GM12874 (cell line): Measurements from ENCODE around the gene CAB39.

ENCODE experiments used
- TF ChIP-seq, protein P1 (sequence below): IDR thresholded peaks from 2 replicates; pipeline ENCODE4 v1.5.1; 2011; ENCODE audit warnings: low read depth, mild to moderate bottlenecking, control low read depth, low read length, moderate library complexity; ENCODE audit not compliant: insufficient read depth

The CAB39 gene

DNA sequence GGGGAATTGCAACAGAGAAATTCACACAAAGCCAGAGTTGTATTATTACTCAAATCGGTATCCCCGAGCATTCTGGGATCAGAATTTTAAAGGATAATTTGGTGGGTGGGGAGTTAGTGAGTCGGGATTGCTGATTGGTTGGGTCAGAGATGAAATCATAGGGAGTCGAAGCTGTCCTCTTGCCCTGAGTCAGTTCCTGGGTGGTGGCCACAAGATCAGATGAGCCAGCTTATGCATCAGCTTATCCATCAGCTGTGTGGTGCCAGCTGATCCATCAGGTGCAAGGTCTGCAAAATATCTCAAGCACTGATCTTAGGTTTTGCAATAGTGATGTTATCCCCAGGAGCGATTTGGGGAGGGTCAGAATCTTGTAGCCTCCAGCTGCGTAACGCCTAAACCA, 117.8 kb downstream of the CAB39 start:
- TF ChIP-seq, protein P1, sequence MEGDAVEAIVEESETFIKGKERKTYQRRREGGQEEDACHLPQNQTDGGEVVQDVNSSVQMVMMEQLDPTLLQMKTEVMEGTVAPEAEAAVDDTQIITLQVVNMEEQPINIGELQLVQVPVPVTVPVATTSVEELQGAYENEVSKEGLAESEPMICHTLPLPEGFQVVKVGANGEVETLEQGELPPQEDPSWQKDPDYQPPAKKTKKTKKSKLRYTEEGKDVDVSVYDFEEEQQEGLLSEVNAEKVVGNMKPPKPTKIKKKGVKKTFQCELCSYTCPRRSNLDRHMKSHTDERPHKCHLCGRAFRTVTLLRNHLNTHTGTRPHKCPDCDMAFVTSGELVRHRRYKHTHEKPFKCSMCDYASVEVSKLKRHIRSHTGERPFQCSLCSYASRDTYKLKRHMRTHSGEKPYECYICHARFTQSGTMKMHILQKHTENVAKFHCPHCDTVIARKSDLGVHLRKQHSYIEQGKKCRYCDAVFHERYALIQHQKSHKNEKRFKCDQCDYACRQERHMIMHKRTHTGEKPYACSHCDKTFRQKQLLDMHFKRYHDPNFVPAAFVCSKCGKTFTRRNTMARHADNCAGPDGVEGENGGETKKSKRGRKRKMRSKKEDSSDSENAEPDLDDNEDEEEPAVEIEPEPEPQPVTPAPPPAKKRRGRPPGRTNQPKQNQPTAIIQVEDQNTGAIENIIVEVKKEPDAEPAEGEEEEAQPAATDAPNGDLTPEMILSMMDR = no peak

DNA sequence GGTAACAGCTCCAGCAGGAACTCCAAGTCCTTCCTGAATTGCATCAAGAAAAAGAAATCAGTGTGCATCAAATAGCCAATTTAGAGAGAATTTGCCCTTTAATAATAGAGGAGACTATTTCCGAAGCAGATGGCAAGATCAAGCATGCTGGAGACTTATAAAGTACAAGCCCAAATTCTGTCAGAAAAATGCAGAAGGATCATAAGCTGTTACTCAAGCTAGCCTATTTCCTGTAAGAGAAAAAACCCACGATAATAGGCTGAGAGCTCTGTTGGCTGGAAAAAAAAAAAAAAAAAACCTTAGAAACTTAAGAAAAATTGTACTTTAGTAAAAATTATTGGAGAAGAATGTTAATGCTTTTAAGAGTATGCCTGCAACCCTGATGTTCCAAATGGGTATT, 127.7 kb downstream of the CAB39 start:
- TF ChIP-seq, protein P1 = no peak

DNA sequence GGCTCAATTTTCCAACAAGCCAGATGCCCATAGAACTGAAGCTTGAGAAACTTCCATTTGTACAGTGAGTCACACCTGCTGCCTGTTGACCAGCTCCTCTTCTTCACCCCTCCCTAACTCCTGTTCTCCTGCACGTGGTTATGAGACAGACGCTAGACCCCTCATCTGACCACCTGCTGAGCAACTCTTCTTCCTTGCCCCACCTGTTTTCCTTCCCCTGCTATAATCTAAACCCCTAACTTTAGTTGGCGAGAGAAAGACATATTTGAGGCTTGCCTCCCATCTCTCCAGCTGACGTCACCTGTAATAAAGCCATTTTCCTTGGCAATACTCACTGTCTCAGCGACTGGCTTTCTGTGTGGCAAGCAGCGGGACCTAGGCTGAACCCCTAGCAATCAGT, 129.8 kb downstream of the CAB39 start:
- TF ChIP-seq, protein P1 = no peak

GRCh38 chr2:230843132-230843531, 130.5 kb downstream of the CAB39 start:
- TF ChIP-seq, protein P1 = no peak

DNA sequence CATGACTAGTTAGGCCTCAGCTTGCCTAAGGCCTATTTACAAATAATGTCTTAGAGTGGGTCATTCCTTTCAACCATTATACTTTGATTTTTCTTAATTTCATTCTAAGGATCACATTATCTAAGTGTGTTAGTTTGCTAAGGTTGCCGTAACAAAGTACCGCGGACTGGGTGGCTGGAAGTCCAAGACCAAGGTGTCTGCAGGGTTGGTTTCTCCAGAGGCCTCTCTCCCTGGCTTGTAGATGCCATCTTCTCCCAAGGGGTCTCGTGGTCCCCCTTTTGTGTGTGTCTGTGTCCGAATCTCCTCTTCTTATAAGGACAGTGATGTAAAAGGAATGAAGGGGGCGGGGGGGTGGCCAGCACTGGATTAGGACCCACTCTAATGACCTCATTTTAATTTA, 133.7 kb downstream of the CAB39 start:
- TF ChIP-seq, protein P1 = no peak

GRCh38 chr2:230847883-230848388, 135.3 kb downstream of the CAB39 start:
- TF ChIP-seq, protein P1 = peak; percentile 96

GRCh38 chr2:230849633-230850357, 137.2 kb downstream of the CAB39 start:
- TF ChIP-seq, protein P1 = peak; percentile 96
